ENCODE data around the gene GPR62. TPM values are rescaled to one million over a fixed set of nuclear protein-coding genes. Genes with fewer than 3 reads are reported as not detected.

GPR62 gene
- total RNA-seq, 2 experiments from 2014 or later = not detected

DNA sequence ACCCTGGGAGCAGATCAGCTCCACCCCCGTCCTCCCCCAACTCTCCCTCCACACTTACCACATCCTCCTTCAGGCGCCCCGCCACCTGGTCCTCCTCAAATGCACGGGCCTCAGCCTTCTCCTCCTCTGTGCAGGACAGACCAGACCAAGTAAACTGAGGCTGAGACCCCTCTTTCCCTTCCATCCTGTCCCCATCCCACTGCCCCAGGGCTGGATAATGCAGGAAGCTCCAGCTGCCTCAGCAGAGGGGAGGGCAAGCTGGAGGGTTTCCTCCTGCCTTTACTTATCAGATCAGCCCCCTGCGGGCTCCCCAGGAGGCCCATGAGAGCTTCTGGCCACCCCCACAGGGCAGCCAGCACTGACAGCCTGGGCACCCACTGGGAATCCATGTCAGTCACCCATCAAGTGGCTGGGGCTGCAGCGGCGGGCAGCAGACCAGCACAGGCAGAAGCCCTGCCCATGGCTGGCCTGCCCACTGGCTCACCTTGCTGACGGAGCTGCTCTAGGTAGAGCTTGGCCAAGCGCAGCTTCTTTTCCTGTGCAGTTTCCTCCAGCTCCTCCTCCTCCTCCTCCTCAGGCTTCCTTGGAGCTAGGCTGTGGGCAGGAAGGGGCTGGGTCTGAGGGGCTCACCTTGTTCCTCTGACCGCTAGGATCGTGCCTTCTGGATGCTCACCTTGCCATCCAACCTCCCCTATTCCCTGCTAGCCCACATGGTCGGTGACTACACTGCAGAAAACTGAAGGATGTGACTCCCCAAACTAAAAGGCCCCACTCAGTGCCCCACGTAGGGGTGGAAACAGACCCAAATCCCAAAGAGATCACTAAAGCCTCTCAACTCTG is 17.4 kb upstream of the GPR62 start:
- POLR2A ChIA-PET = no interaction called here
- TF ChIP-seq, protein P1, sequence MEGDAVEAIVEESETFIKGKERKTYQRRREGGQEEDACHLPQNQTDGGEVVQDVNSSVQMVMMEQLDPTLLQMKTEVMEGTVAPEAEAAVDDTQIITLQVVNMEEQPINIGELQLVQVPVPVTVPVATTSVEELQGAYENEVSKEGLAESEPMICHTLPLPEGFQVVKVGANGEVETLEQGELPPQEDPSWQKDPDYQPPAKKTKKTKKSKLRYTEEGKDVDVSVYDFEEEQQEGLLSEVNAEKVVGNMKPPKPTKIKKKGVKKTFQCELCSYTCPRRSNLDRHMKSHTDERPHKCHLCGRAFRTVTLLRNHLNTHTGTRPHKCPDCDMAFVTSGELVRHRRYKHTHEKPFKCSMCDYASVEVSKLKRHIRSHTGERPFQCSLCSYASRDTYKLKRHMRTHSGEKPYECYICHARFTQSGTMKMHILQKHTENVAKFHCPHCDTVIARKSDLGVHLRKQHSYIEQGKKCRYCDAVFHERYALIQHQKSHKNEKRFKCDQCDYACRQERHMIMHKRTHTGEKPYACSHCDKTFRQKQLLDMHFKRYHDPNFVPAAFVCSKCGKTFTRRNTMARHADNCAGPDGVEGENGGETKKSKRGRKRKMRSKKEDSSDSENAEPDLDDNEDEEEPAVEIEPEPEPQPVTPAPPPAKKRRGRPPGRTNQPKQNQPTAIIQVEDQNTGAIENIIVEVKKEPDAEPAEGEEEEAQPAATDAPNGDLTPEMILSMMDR (conservative IDR thresholded peaks at IDR 0.05; ENCODE audit: low read length) = no peak
- TF ChIP-seq EZH2phosphoT487 (IDR thresholded peaks at IDR 0.05; ENCODE audit: borderline replicate concordance, low read depth, low read length) = no peak
- Histone ChIP-seq H3K4me2 (ENCODE audit: low read length) (no peak overlapping the region), H3K27ac (ENCODE audit: low read depth, low read length, poor library complexity, severe bottlenecking) (no peak overlapping the region), H3K4me1 (ENCODE audit: insufficient read depth, low read length, poor library complexity, severe bottlenecking) (peaks cover 20% of the 10 kb centered on the region), H3K79me2 (ENCODE audit: insufficient read depth, low read depth, low read length) (peaks cover 23% of the 10 kb centered on the region), H3K4me3 (ENCODE audit: low read depth, low read length, poor library complexity, severe bottlenecking) (no peak overlapping the region), H4K20me1 (ENCODE audit: insufficient read depth, low read length) (no peaks in the 10 kb centered on the region), H3K9me2 (ENCODE audit: insufficient read depth, low read length) (no peaks in the 10 kb centered on the region), H2AFZ (ENCODE audit: low read length) (no peak overlapping the region), H3K9me3 (ENCODE audit: low read length) (no peaks in the 10 kb centered on the region), H3K36me3 (ENCODE audit: insufficient read depth, low read length) (peaks cover 67% of the 10 kb centered on the region)
- no peak for DNase-seq (ENCODE audit: low spot score)
- intact Hi-C loops (cut with micrococcal nuclease; ENCODE audit: unreplicated experiment) = no loop called here
- CTCF ChIA-PET (ENCODE audit: unreplicated experiment) = no interaction called here
- no TSS peak for BruUV-seq (replicated peaks)

DNA sequence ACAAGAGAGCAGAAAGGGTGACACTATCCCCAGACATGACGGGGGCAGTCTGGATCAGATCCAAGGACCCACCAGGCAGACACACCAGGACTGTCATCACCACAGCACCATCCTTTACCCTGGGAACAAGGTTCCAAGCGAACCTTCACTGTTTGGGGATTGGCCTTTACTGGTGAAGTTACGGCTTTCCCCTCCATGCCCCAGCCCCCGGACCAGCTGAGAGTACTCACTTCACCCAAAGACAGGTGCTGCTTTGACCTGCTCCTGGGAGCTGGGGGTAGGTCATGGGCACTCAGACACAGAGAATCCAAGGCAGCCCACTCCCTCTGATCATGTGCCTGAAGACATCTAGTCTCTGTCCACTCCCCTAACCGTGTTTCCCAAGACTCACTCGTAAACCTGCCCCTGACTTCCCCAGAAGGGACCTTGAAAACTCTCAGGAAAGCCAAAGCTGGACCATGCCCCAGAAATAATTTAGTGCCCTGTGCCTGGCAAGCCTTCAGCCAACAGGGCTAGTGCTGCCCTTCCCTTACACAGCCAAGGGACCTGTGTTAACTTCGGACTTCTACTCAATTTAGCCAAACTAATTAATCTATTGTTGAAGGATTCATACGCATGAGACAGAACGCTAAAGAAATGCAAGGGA is 16.3 kb upstream of the GPR62 start:
- POLR2A ChIA-PET = no interaction called here
- DNase-seq (ENCODE audit: low spot score) = no peak
- CTCF ChIA-PET (ENCODE audit: unreplicated experiment) = no interaction called here
- no TSS peak for BruUV-seq (replicated peaks)
- Histone ChIP-seq H3K4me1 (ENCODE audit: insufficient read depth, low read length, poor library complexity, severe bottlenecking) (peaks cover 24% of the 10 kb centered on the region), H3K79me2 (ENCODE audit: insufficient read depth, low read depth, low read length) (peaks cover 23% of the 10 kb centered on the region), H3K27ac (ENCODE audit: low read depth, low read length, poor library complexity, severe bottlenecking) (no peak overlapping the region), H3K4me2 (ENCODE audit: low read length) (peak overlapping the region; percentile 88; the same call in 1 of the 2 replicates), H4K20me1 (ENCODE audit: insufficient read depth, low read length) (no peaks in the 10 kb centered on the region), H2AFZ (ENCODE audit: low read length) (no peak overlapping the region), H3K9me3 (ENCODE audit: low read length) (no peaks in the 10 kb centered on the region), H3K36me3 (ENCODE audit: insufficient read depth, low read length) (peaks cover 56% of the 10 kb centered on the region), H3K9me2 (ENCODE audit: insufficient read depth, low read length) (no peaks in the 10 kb centered on the region), H3K4me3 (ENCODE audit: low read depth, low read length, poor library complexity, severe bottlenecking) (no peak overlapping the region)
- intact Hi-C loops (cut with micrococcal nuclease; ENCODE audit: unreplicated experiment) = no loop called here
- TF ChIP-seq, protein P1 (conservative IDR thresholded peaks at IDR 0.05; ENCODE audit: low read length) = no peak
- TF ChIP-seq EZH2phosphoT487 (IDR thresholded peaks at IDR 0.05; ENCODE audit: borderline replicate concordance, low read depth, low read length) = no peak

Measured in OCI-LY7 (cell line).